HepG2 (cell line): ENCODE results near the gene ITGAV. TPM values are rescaled to one million over a fixed set of nuclear protein-coding genes. Genes with fewer than 3 reads are reported as not detected.
A peak's percentile ranks its signal among the peaks of the same experiment; 100 is the strongest.

ENCODE experiments used
- ARNT ChIP-seq: fragments of 450-650 bp; IDR thresholded peaks from 2 replicates; pipeline ENCODE4 v1.6.1; 2017
- BCL3 ChIP-seq: sonication (generic); formaldehyde crosslinking; IDR thresholded peaks from 2 replicates; pipeline ENCODE4 v1.5.1; 2020; ENCODE audit warnings: mild to moderate bottlenecking, missing genetic modification reagents, moderate library complexity
- DPF2 ChIP-seq: sonication (generic); formaldehyde crosslinking; IDR thresholded peaks from 2 replicates; pipeline ENCODE4 v1.4.0; 2020; ENCODE audit warnings: mild to moderate bottlenecking, low read depth, missing genetic modification reagents, borderline replicate concordance
- MTA1 ChIP-seq: sonication (generic); formaldehyde crosslinking; IDR thresholded peaks from 2 replicates; pipeline ENCODE4 v1.4.0; 2020; ENCODE audit warnings: missing genetic modification reagents, mild to moderate bottlenecking, borderline replicate concordance
- NFRKB ChIP-seq: fragments of 450-650 bp; IDR thresholded peaks from 2 replicates; pipeline ENCODE4 v1.6.1; 2017
- NKX3-1 ChIP-seq: sonication (generic); formaldehyde crosslinking; IDR thresholded peaks from 2 replicates; pipeline ENCODE4 v1.5.0; 2020; ENCODE audit warnings: missing genetic modification reagents
- POGZ ChIP-seq: sonication (generic); formaldehyde crosslinking; IDR thresholded peaks from 2 replicates; pipeline ENCODE4 v1.4.0; 2020; ENCODE audit warnings: mild to moderate bottlenecking, missing genetic modification reagents
- SALL2 ChIP-seq: sonication (generic); formaldehyde crosslinking; IDR thresholded peaks from 2 replicates; pipeline ENCODE4 v1.8.1; 2023; ENCODE audit warnings: mild to moderate bottlenecking, missing genetic modification reagents, inconsistent platforms
- SMAD9 ChIP-seq: sonication (generic); formaldehyde crosslinking; IDR thresholded peaks from 2 replicates; pipeline ENCODE4 v1.5.1; 2020; ENCODE audit warnings: mild to moderate bottlenecking, missing genetic modification reagents
- SP4 ChIP-seq: sonication (generic); formaldehyde crosslinking; IDR thresholded peaks from 2 replicates; pipeline ENCODE4 v1.8.1; 2023; ENCODE audit warnings: mild to moderate bottlenecking, missing genetic modification reagents
- TCF12 ChIP-seq, 2 experiments: fragments of 450-650 bp in 1 of 2; sonication (generic) in 1 of 2; formaldehyde crosslinking in 1 of 2; IDR thresholded peaks; 2 replicates each; pipeline versions ENCODE4 v1.6.1 to v1.8.0; 2017 to 2022; ENCODE audit warnings: antibody characterized with exemption in 1 of 2, mild to moderate bottlenecking in 1 of 2, missing genetic modification reagents in 1 of 2, moderate library complexity in 1 of 2
- ZFP62 ChIP-seq: sonication (generic); formaldehyde crosslinking; IDR thresholded peaks from 2 replicates; pipeline ENCODE4 v1.4.0; 2020; ENCODE audit warnings: missing genetic modification reagents
- ZNF350 ChIP-seq: sonication (generic); formaldehyde crosslinking; IDR thresholded peaks from 2 replicates; pipeline ENCODE4 v1.4.0; 2020; ENCODE audit warnings: mild to moderate bottlenecking, low read depth, missing genetic modification reagents, borderline replicate concordance
- ZNF749 ChIP-seq: sonication (generic); formaldehyde crosslinking; IDR thresholded peaks from 2 replicates; pipeline ENCODE4 v1.8.0; 2022; ENCODE audit warnings: mild to moderate bottlenecking, missing genetic modification reagents, moderate library complexity, borderline replicate concordance
- ZSCAN9 ChIP-seq: IDR thresholded peaks from 2 replicates; pipeline ENCODE4 v1.6.1; 2016; ENCODE audit warnings: borderline replicate concordance
- polyA plus RNA-seq, 8 experiments: library from polyadenylated mRNA; depleted of rRNA in 3 of 8; stranded (reverse) in 7 of 8; unstranded in 1 of 8; fragments of >200 nt; fragmentation: Illumina TruSeq in 4 of 8; extraction: Trizol in 4 of 8; gene quantifications; 2 replicates each; pipeline versions ENCODE4 v1.2.1 to v1.2.3, GENCODE V29; 2011 to 2016; ENCODE audit warnings: low read depth in 4 of 8, missing spikeins in 1 of 8, mixed read lengths in 1 of 8; ENCODE audit not compliant: insufficient read depth in 1 of 8
- total RNA-seq, 5 experiments: library from RNA; depleted of rRNA; stranded (reverse); fragments of >200 nt; fragmentation: Illumina TruSeq; extraction: Trizol; gene quantifications; 2 replicates each; pipeline ENCODE4 v1.2.3, GENCODE V29; 2016; ENCODE audit warnings: low read depth in 1 of 5
- TF ChIP-seq, protein P1 (sequence below): sonication (generic); formaldehyde crosslinking; IDR thresholded peaks from 2 replicates; pipeline ENCODE4 v1.5.0; 2020; ENCODE audit warnings: missing genetic modification reagents
- TF ChIP-seq, protein P2 (sequence below): sonication (generic); formaldehyde crosslinking; IDR thresholded peaks from 2 replicates; pipeline ENCODE4 v1.4.0; 2020; ENCODE audit warnings: missing genetic modification reagents, mild to moderate bottlenecking, borderline replicate concordance
- TF ChIP-seq, protein P3 (sequence below): sonication (generic); formaldehyde crosslinking; conservative IDR thresholded peaks from 2 replicates; pipeline ENCODE4 v1.5.0; 2020; ENCODE audit warnings: missing genetic modification reagents
- TF ChIP-seq, protein P4 (sequence below): sonication (generic); formaldehyde crosslinking; IDR thresholded peaks from 2 replicates; pipeline ENCODE4 v1.4.0; 2020; ENCODE audit warnings: low read depth, mild to moderate bottlenecking, missing genetic modification reagents

Gene ITGAV
- total and polyA plus RNA-seq, 2 of the 13 experiments (the other 11 are each of a cell fraction or from before 2014, with no cell fraction given), result 59.1 to 60.4 TPM

GRCh38 chr2:186589612-186590349 is at the start of gene ITGAV (continued):
- TF ChIP-seq, protein P1, sequence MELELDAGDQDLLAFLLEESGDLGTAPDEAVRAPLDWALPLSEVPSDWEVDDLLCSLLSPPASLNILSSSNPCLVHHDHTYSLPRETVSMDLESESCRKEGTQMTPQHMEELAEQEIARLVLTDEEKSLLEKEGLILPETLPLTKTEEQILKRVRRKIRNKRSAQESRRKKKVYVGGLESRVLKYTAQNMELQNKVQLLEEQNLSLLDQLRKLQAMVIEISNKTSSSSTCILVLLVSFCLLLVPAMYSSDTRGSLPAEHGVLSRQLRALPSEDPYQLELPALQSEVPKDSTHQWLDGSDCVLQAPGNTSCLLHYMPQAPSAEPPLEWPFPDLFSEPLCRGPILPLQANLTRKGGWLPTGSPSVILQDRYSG, result 0 out of 2 replicates have a peak, but pooled peaks have one; percentile 16
- TF ChIP-seq NKX3-1 (CRISPR knock-in tag) (no peak; the same call in 1 of the 2 replicates), POGZ (CRISPR knock-in tag) (peak; percentile 93), ZNF749 (no peak), DPF2 (no peak), SMAD9 (CRISPR knock-in tag) (no peak), ZSCAN9 (peak; percentile 63; the same call in 1 of the 2 replicates), SALL2 (peak; percentile 62; the same call in 1 of the 2 replicates), MTA1 (CRISPR knock-in tag) (peak; percentile 94; the same call in 1 of the 2 replicates), ZNF350 (peak; percentile 91), NFRKB (no peak), ZFP62 (CRISPR knock-in tag) (no peak), ARNT (no peak), SP4 (CRISPR knock-in tag) (peak; percentile 72), TCF12 (IDR thresholded peaks at IDR 0.05) (no peak), TCF12 (CRISPR knock-in tag; IDR thresholded peaks at IDR 0.05) (0 out of 2 replicates have a peak, but pooled peaks have one; percentile 62), BCL3 (CRISPR knock-in tag) (peak; percentile 93)
- TF ChIP-seq, protein P2, sequence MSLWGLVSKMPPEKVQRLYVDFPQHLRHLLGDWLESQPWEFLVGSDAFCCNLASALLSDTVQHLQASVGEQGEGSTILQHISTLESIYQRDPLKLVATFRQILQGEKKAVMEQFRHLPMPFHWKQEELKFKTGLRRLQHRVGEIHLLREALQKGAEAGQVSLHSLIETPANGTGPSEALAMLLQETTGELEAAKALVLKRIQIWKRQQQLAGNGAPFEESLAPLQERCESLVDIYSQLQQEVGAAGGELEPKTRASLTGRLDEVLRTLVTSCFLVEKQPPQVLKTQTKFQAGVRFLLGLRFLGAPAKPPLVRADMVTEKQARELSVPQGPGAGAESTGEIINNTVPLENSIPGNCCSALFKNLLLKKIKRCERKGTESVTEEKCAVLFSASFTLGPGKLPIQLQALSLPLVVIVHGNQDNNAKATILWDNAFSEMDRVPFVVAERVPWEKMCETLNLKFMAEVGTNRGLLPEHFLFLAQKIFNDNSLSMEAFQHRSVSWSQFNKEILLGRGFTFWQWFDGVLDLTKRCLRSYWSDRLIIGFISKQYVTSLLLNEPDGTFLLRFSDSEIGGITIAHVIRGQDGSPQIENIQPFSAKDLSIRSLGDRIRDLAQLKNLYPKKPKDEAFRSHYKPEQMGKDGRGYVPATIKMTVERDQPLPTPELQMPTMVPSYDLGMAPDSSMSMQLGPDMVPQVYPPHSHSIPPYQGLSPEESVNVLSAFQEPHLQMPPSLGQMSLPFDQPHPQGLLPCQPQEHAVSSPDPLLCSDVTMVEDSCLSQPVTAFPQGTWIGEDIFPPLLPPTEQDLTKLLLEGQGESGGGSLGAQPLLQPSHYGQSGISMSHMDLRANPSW (CRISPR knock-in tag), result 0 out of 2 replicates have a peak, but pooled peaks have one; percentile 80
- TF ChIP-seq, protein P3, sequence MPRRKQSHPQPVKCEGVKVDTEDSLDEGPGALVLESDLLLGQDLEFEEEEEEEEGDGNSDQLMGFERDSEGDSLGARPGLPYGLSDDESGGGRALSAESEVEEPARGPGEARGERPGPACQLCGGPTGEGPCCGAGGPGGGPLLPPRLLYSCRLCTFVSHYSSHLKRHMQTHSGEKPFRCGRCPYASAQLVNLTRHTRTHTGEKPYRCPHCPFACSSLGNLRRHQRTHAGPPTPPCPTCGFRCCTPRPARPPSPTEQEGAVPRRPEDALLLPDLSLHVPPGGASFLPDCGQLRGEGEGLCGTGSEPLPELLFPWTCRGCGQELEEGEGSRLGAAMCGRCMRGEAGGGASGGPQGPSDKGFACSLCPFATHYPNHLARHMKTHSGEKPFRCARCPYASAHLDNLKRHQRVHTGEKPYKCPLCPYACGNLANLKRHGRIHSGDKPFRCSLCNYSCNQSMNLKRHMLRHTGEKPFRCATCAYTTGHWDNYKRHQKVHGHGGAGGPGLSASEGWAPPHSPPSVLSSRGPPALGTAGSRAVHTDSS (CRISPR knock-in tag), result no peak
- TF ChIP-seq, protein P4, sequence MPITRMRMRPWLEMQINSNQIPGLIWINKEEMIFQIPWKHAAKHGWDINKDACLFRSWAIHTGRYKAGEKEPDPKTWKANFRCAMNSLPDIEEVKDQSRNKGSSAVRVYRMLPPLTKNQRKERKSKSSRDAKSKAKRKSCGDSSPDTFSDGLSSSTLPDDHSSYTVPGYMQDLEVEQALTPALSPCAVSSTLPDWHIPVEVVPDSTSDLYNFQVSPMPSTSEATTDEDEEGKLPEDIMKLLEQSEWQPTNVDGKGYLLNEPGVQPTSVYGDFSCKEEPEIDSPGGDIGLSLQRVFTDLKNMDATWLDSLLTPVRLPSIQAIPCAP (CRISPR knock-in tag), result no peak
